ENCODE results near the gene OAT.

OAT gene

GRCh38 chr10:124417895-124418725 lies 613 bp downstream of the OAT start:
- Histone ChIP-seq H3K56ac (ENCODE audit: low read length) (peak overlapping the region; percentile 77), H2AK5ac (ENCODE audit: low read length) (no peak overlapping the region), H2BK120ac (ENCODE audit: low read depth, low read length) (no peak overlapping the region), H3K27ac (ENCODE audit: low read depth, low read length) (peak overlapping the region; percentile 51), H3K27me3 (ENCODE audit: insufficient read depth, low read length, poor library complexity) (no peaks in the 10 kb centered on the region), H3K79me1 (ENCODE audit: low read length) (peaks cover 4% of the 10 kb centered on the region), H2BK5ac (ENCODE audit: low read length) (no peak overlapping the region), H4K5ac (ENCODE audit: low read length) (no peak overlapping the region), H3K36me3 (ENCODE audit: control insufficient read depth, insufficient read depth, low read length) (no peaks in the 10 kb centered on the region), H3K18ac (ENCODE audit: low read length) (peak overlapping the region; percentile 35), H3K4me3 (ENCODE audit: low read length) (peak overlapping the region; percentile 82), H3K4me2 (ENCODE audit: low read length) (peak overlapping the region; percentile 88), H3K4me1 (ENCODE audit: control insufficient read depth, low read depth, low read length) (peaks cover 4% of the 10 kb centered on the region), H3K79me2 (ENCODE audit: control insufficient read depth, insufficient read depth, low read length) (peaks cover 32% of the 10 kb centered on the region), H3K4ac (ENCODE audit: low read depth, low read length) (no peak overlapping the region), H4K8ac (ENCODE audit: low read depth, low read length) (no peak overlapping the region), H2BK15ac (replicated peaks; ENCODE audit: low read depth) (no peak overlapping the region), H3K9ac (ENCODE audit: low read length) (peak overlapping the region; percentile 71), H3K23ac (ENCODE audit: low read length) (no peak overlapping the region)
- no CpG with 5 or more reads among the region's 64 CpGs for WGBS (ENCODE audit: extremely low coverage, insufficient coverage, low lambda C conversion rate)
- peak; percentile 76 for DNase-seq

GRCh38 chr10:124416733-124417132 lies 2.0 kb downstream of the OAT start:
- Histone ChIP-seq H3K27ac (ENCODE audit: low read depth, low read length) (no peak overlapping the region), H2BK120ac (ENCODE audit: low read depth, low read length) (no peak overlapping the region), H3K23ac (ENCODE audit: low read length) (no peak overlapping the region), H3K27me3 (ENCODE audit: insufficient read depth, low read length, poor library complexity) (no peaks in the 10 kb centered on the region), H3K79me2 (ENCODE audit: control insufficient read depth, insufficient read depth, low read length) (peaks cover 40% of the 10 kb centered on the region), H3K18ac (ENCODE audit: low read length) (no peak overlapping the region), H3K4me1 (ENCODE audit: control insufficient read depth, low read depth, low read length) (peaks cover 4% of the 10 kb centered on the region), H3K56ac (ENCODE audit: low read length) (no peak overlapping the region), H4K5ac (ENCODE audit: low read length) (no peak overlapping the region), H3K4me3 (ENCODE audit: low read length) (no peak overlapping the region), H3K36me3 (ENCODE audit: control insufficient read depth, insufficient read depth, low read length) (no peaks in the 10 kb centered on the region), H3K9ac (ENCODE audit: low read length) (no peak overlapping the region), H2BK5ac (ENCODE audit: low read length) (no peak overlapping the region), H2BK15ac (replicated peaks; ENCODE audit: low read depth) (no peak overlapping the region), H3K4ac (ENCODE audit: low read depth, low read length) (no peak overlapping the region), H2AK5ac (ENCODE audit: low read length) (no peak overlapping the region), H3K79me1 (ENCODE audit: low read length) (peaks cover 6% of the 10 kb centered on the region), H3K4me2 (ENCODE audit: low read length) (no peak overlapping the region), H4K8ac (ENCODE audit: low read depth, low read length) (no peak overlapping the region)
- WGBS (ENCODE audit: extremely low coverage, insufficient coverage, low lambda C conversion rate) = no CpG with 5 or more reads among the region's 6 CpGs
- DNase-seq = no peak

- H2BK120ac ChIP-seq (ENCODE audit: low read depth, low read length) = no peak overlapping the region
Observed at GRCh38 chr10:124415210-124415609, 3.5 kb downstream of the OAT start.

GRCh38 chr10:124414076-124414475 lies 4.6 kb downstream of the OAT start:
- no peaks in the 10 kb centered on the region for H3K36me3 ChIP-seq (ENCODE audit: control insufficient read depth, insufficient read depth, low read length)
- no peak overlapping the region for H3K4me2 ChIP-seq (ENCODE audit: low read length)
- H3K56ac ChIP-seq (ENCODE audit: low read length) = no peak overlapping the region
- H2BK120ac ChIP-seq (ENCODE audit: low read depth, low read length) = no peak overlapping the region
- H2BK15ac ChIP-seq (replicated peaks; ENCODE audit: low read depth) = no peak overlapping the region
- H3K4me1 ChIP-seq (ENCODE audit: control insufficient read depth, low read depth, low read length) = peaks cover 4% of the 10 kb centered on the region
- no peak for DNase-seq
- no peak overlapping the region for H3K9ac ChIP-seq (ENCODE audit: low read length)
- WGBS (ENCODE audit: extremely low coverage, insufficient coverage, low lambda C conversion rate) = no CpG with 5 or more reads among the region's 4 CpGs
- H3K4me3 ChIP-seq (ENCODE audit: low read length) = no peak overlapping the region
- H4K5ac ChIP-seq (ENCODE audit: low read length) = no peak overlapping the region
- no peak overlapping the region for H3K4ac ChIP-seq (ENCODE audit: low read depth, low read length)
- peaks cover 8% of the 10 kb centered on the region for H3K79me1 ChIP-seq (ENCODE audit: low read length)
- no peak overlapping the region for H3K18ac ChIP-seq (ENCODE audit: low read length)
- H3K23ac ChIP-seq (ENCODE audit: low read length) = no peak overlapping the region
- H3K27me3 ChIP-seq (ENCODE audit: insufficient read depth, low read length, poor library complexity) = no peaks in the 10 kb centered on the region
- H3K27ac ChIP-seq (ENCODE audit: low read depth, low read length) = no peak overlapping the region
- no peak overlapping the region for H4K8ac ChIP-seq (ENCODE audit: low read depth, low read length)
- no peak overlapping the region for H2AK5ac ChIP-seq (ENCODE audit: low read length)
- H2BK5ac ChIP-seq (ENCODE audit: low read length) = no peak overlapping the region
- H3K79me2 ChIP-seq (ENCODE audit: control insufficient read depth, insufficient read depth, low read length) = peaks cover 42% of the 10 kb centered on the region

More at GRCh38 chr10:124415210-124415609, 3.5 kb downstream of the OAT start:
- Histone ChIP-seq H4K5ac (ENCODE audit: low read length) (no peak overlapping the region), H3K4me1 (ENCODE audit: control insufficient read depth, low read depth, low read length) (peaks cover 4% of the 10 kb centered on the region), H3K79me2 (ENCODE audit: control insufficient read depth, insufficient read depth, low read length) (peaks cover 42% of the 10 kb centered on the region), H3K79me1 (ENCODE audit: low read length) (peaks cover 6% of the 10 kb centered on the region), H2BK15ac (replicated peaks; ENCODE audit: low read depth) (no peak overlapping the region), H3K4me3 (ENCODE audit: low read length) (no peak overlapping the region), H3K27ac (ENCODE audit: low read depth, low read length) (no peak overlapping the region), H3K9ac (ENCODE audit: low read length) (no peak overlapping the region), H3K56ac (ENCODE audit: low read length) (no peak overlapping the region), H3K27me3 (ENCODE audit: insufficient read depth, low read length, poor library complexity) (no peaks in the 10 kb centered on the region), H3K23ac (ENCODE audit: low read length) (no peak overlapping the region), H2AK5ac (ENCODE audit: low read length) (no peak overlapping the region), H3K4me2 (ENCODE audit: low read length) (no peak overlapping the region), H2BK5ac (ENCODE audit: low read length) (no peak overlapping the region), H3K18ac (ENCODE audit: low read length) (no peak overlapping the region), H3K36me3 (ENCODE audit: control insufficient read depth, insufficient read depth, low read length) (no peaks in the 10 kb centered on the region), H4K8ac (ENCODE audit: low read depth, low read length) (no peak overlapping the region), H3K4ac (ENCODE audit: low read depth, low read length) (no peak overlapping the region)
- no peak for DNase-seq
- no CpG with 5 or more reads among the region's 2 CpGs for WGBS (ENCODE audit: extremely low coverage, insufficient coverage, low lambda C conversion rate)

- H3K4me3 ChIP-seq (ENCODE audit: low read length) = no peak overlapping the region
- H3K79me1 ChIP-seq (ENCODE audit: low read length) = peaks cover 7% of the 10 kb centered on the region
- H3K79me2 ChIP-seq (ENCODE audit: control insufficient read depth, insufficient read depth, low read length) = peaks cover 22% of the 10 kb centered on the region
- H3K23ac ChIP-seq (ENCODE audit: low read length) = no peak overlapping the region
- H3K4ac ChIP-seq (ENCODE audit: low read depth, low read length) = no peak overlapping the region
- peaks cover 2% of the 10 kb centered on the region for H3K36me3 ChIP-seq (ENCODE audit: control insufficient read depth, insufficient read depth, low read length)
- no peak overlapping the region for H4K8ac ChIP-seq (ENCODE audit: low read depth, low read length)
- DNase-seq = no peak
- no peak overlapping the region for H2BK5ac ChIP-seq (ENCODE audit: low read length)
- H3K9ac ChIP-seq (ENCODE audit: low read length) = no peak overlapping the region
- H3K4me1 ChIP-seq (ENCODE audit: control insufficient read depth, low read depth, low read length) = no peaks in the 10 kb centered on the region
- no peaks in the 10 kb centered on the region for H3K27me3 ChIP-seq (ENCODE audit: insufficient read depth, low read length, poor library complexity)
- no peak overlapping the region for H4K5ac ChIP-seq (ENCODE audit: low read length)
- no peak overlapping the region for H3K56ac ChIP-seq (ENCODE audit: low read length)
- no peak overlapping the region for H3K27ac ChIP-seq (ENCODE audit: low read depth, low read length)
- H3K18ac ChIP-seq (ENCODE audit: low read length) = no peak overlapping the region
- no peak overlapping the region for H2BK120ac ChIP-seq (ENCODE audit: low read depth, low read length)
- no peak overlapping the region for H2AK5ac ChIP-seq (ENCODE audit: low read length)
- no peak overlapping the region for H2BK15ac ChIP-seq (replicated peaks; ENCODE audit: low read depth)
- no peak overlapping the region for H3K4me2 ChIP-seq (ENCODE audit: low read length)
Observed at GRCh38 chr10:124409696-124410095, 9.0 kb downstream of the OAT start.

- no peak overlapping the region for H3K27ac ChIP-seq (ENCODE audit: low read depth, low read length)
- no peak overlapping the region for H3K9ac ChIP-seq (ENCODE audit: low read length)
- no peak overlapping the region for H3K4ac ChIP-seq (ENCODE audit: low read depth, low read length)
- H3K27me3 ChIP-seq (ENCODE audit: insufficient read depth, low read length, poor library complexity) = no peaks in the 10 kb centered on the region
- no peaks in the 10 kb centered on the region for H3K4me1 ChIP-seq (ENCODE audit: control insufficient read depth, low read depth, low read length)
- H3K23ac ChIP-seq (ENCODE audit: low read length) = no peak overlapping the region
- H3K36me3 ChIP-seq (ENCODE audit: control insufficient read depth, insufficient read depth, low read length) = peaks cover 4% of the 10 kb centered on the region
- H3K79me2 ChIP-seq (ENCODE audit: control insufficient read depth, insufficient read depth, low read length) = peaks cover 12% of the 10 kb centered on the region
- no peak overlapping the region for H4K5ac ChIP-seq (ENCODE audit: low read length)
- no peak overlapping the region for H3K18ac ChIP-seq (ENCODE audit: low read length)
- DNase-seq = no peak
- WGBS (ENCODE audit: extremely low coverage, insufficient coverage, low lambda C conversion rate) = no CpG with 5 or more reads among the region's 2 CpGs
- no peak overlapping the region for H3K4me3 ChIP-seq (ENCODE audit: low read length)
- peaks cover 5% of the 10 kb centered on the region for H3K79me1 ChIP-seq (ENCODE audit: low read length)
- H2BK5ac ChIP-seq (ENCODE audit: low read length) = no peak overlapping the region
- no peak overlapping the region for H2AK5ac ChIP-seq (ENCODE audit: low read length)
- no peak overlapping the region for H2BK120ac ChIP-seq (ENCODE audit: low read depth, low read length)
- no peak overlapping the region for H3K56ac ChIP-seq (ENCODE audit: low read length)
- H2BK15ac ChIP-seq (replicated peaks; ENCODE audit: low read depth) = no peak overlapping the region
- H4K8ac ChIP-seq (ENCODE audit: low read depth, low read length) = no peak overlapping the region
- H3K4me2 ChIP-seq (ENCODE audit: low read length) = no peak overlapping the region
Observed at GRCh38 chr10:124408357-124408756, 10.4 kb downstream of the OAT start.
